PC-3 (cell line): ENCODE measurements around the gene CBX2. TPM values are rescaled to one million over a fixed set of nuclear protein-coding genes. Genes with fewer than 3 reads are reported as not detected.

ENCODE experiments used
- ATAC-seq: fragments of 200-7000 bp; cut with Tn5 transposase; 2 replicates; pipeline ENCODE4 v1.9.1; 2020; ENCODE audit warnings: mild to moderate bottlenecking, moderate library complexity
- BruUV-seq: library from RNA; stranded (reverse); fragments of 400-500 nt; replicated peaks from 2 replicates; lab custom pipeline; 2021; lab: Mats Ljungman, UMichigan
- CTCF ChIA-PET: fragments of 300-600 bp; sonication (Branson Sonifier 250); formaldehyde crosslinking; loops from one replicate; lab custom pipeline; 2022; ENCODE audit warnings: antibody characterized with exemption; lab: Charles Lee
- POLR2A ChIA-PET: fragments of 300-600 bp; sonication (Branson Sonifier 250); formaldehyde crosslinking; loops from one replicate; lab custom pipeline; 2022; ENCODE audit warnings: antibody characterized with exemption; ENCODE audit not compliant: unreplicated experiment; lab: Charles Lee
- DNase-seq: peaks from one replicate; pipeline ENCODE4 v3.0.0-alpha.2; 2015
- H2AFZ ChIP-seq: fragments of 300-600 bp; sonication (generic); 2 replicates; pipeline ENCODE4 v1.6.0; 2016; ENCODE audit warnings: antibody characterized with exemption, low read length
- H3F3A ChIP-seq: fragments of 300-600 bp; sonication (generic); one replicate; pipeline ENCODE4 v1.6.0; 2017; ENCODE audit warnings: antibody characterized with exemption, low read length, control low read depth, mild to moderate bottlenecking; ENCODE audit not compliant: unreplicated experiment
- H3K27ac ChIP-seq: fragments of 300-600 bp; sonication (generic); 2 replicates; pipeline ENCODE4 v1.5.1; 2016; ENCODE audit warnings: mild to moderate bottlenecking, low read length
- H3K27me3 ChIP-seq: fragments of 300-600 bp; sonication (generic); 2 replicates; pipeline ENCODE4 v1.6.1; 2016; ENCODE audit warnings: low read length, mixed read lengths
- H3K36me3 ChIP-seq: fragments of 300-600 bp; sonication (generic); 2 replicates; pipeline ENCODE4 v1.6.1; 2016; ENCODE audit warnings: low read depth, mixed run types, low read length, mixed read lengths
- H3K4me1 ChIP-seq: fragments of 300-600 bp; sonication (generic); 2 replicates; pipeline ENCODE4 v1.5.1; 2016; ENCODE audit warnings: low read length; ENCODE audit not compliant: insufficient read depth
- H3K4me2 ChIP-seq: fragments of 300-600 bp; sonication (generic); 2 replicates; pipeline ENCODE4 v1.6.0; 2016; ENCODE audit warnings: low read length
- H3K4me3 ChIP-seq: fragments of 300-600 bp; sonication (generic); 2 replicates; pipeline ENCODE4 v1.5.1; 2016; ENCODE audit warnings: mild to moderate bottlenecking, low read length, mixed read lengths
- H3K79me2 ChIP-seq: fragments of 300-600 bp; sonication (generic); 2 replicates; pipeline ENCODE4 v1.6.1; 2017; ENCODE audit warnings: low read length, mixed read lengths
- H3K9ac ChIP-seq: fragments of 300-600 bp; sonication (generic); 2 replicates; pipeline ENCODE4 v1.6.0; 2016; ENCODE audit warnings: mild to moderate bottlenecking, low read length
- H3K9me2 ChIP-seq: fragments of 300-600 bp; sonication (generic); replicated peaks from 2 replicates; pipeline ENCODE4 v1.6.1; 2016; ENCODE audit warnings: mixed run types, low read length, mixed read lengths
- H3K9me3 ChIP-seq: fragments of 300-600 bp; sonication (generic); 2 replicates; pipeline ENCODE4 v1.6.1; 2016; ENCODE audit warnings: low read length, mixed read lengths
- H4K20me1 ChIP-seq: fragments of 300-600 bp; sonication (generic); 2 replicates; pipeline ENCODE4 v1.6.1; 2016; ENCODE audit warnings: low read length, mixed read lengths
- CTCF ChIP-seq: fragments of 300-600 bp; sonication (generic); conservative IDR thresholded peaks from 2 replicates; pipeline ENCODE4 v1.5.1; 2017; ENCODE audit warnings: antibody characterized with exemption, low read depth, mild to moderate bottlenecking, low read length
- EZH2 ChIP-seq: fragments of 300-600 bp; sonication (generic); IDR thresholded peaks from one replicate; pipeline ENCODE4 v1.6.1; 2017; ENCODE audit warnings: antibody characterized with exemption, mild to moderate bottlenecking, low read length; ENCODE audit not compliant: unreplicated experiment
- EZH2phosphoT487 ChIP-seq: fragments of 300-600 bp; sonication (generic); IDR thresholded peaks from 2 replicates; pipeline ENCODE4 v1.6.1; 2018; ENCODE audit warnings: mild to moderate bottlenecking, antibody characterized with exemption, low read length, borderline replicate concordance
- intact Hi-C: fragments of 100-400 bp; cut with micrococcal nuclease; formaldehyde crosslinking; loops from 2 replicates; pipeline ENCODE4 v1.9.0; 2023
- total RNA-seq: library from RNA; depleted of rRNA; stranded (reverse); fragments of >200 nt; gene quantifications from 2 replicates; pipeline ENCODE4 v1.2.3, GENCODE V29; 2014

The CBX2 gene
- total RNA-seq, 1 experiment from 2014 or later: 39.2 TPM

GRCh38 chr17:79806446-79806760, 28.5 kb downstream of the CBX2 start:
- Histone ChIP-seq H3K4me2 (no peak overlapping the region), H3K4me3 (no peak overlapping the region), H3K79me2 (no peaks in the 10 kb centered on the region), H3K4me1 (peaks cover 9% of the 10 kb centered on the region), H3K27ac (no peak overlapping the region), H3K9ac (no peak overlapping the region), H2AFZ (no peak overlapping the region), H3K9me3 (no peaks in the 10 kb centered on the region), H3F3A (no peaks in the 10 kb centered on the region), H3K27me3 (peaks cover 90% of the 10 kb centered on the region), H3K9me2 (no peaks in the 10 kb centered on the region), H4K20me1 (no peaks in the 10 kb centered on the region), H3K36me3 (no peaks in the 10 kb centered on the region)
- DNase-seq (no peak), ATAC-seq (no peak)
- intact Hi-C loops: no loop called here
- CTCF ChIA-PET: no interaction called here
- POLR2A ChIA-PET: no interaction called here
- TF ChIP-seq EZH2phosphoT487 (no peak), EZH2 (no peak), CTCF (no peak)
- BruUV-seq: no TSS peak

GRCh38 chr17:79806863-79807720, 29.1 kb downstream of the CBX2 start:
- H3K4me1 ChIP-seq: peaks cover 13% of the 10 kb centered on the region
- H3K9ac ChIP-seq: no peak overlapping the region
- H3F3A ChIP-seq: no peaks in the 10 kb centered on the region
- intact Hi-C loops: no loop called here
- H3K79me2 ChIP-seq: no peaks in the 10 kb centered on the region
- TF ChIP-seq CTCF (no peak), EZH2phosphoT487 (no peak), EZH2 (no peak)
- ChIA-PET POLR2A (no interaction called here), CTCF (interaction anchor here (1.2 to 1.6 kb wide), 4 partner anchors 12 to 181 kb away, joined by 3 to 11 read pairs (median 4); partner anchors contain the start of gene CBX4)
- no peaks in the 10 kb centered on the region for H4K20me1 ChIP-seq
- BruUV-seq: no TSS peak
- H3K9me3 ChIP-seq: no peaks in the 10 kb centered on the region
- H3K36me3 ChIP-seq: no peaks in the 10 kb centered on the region
- H3K9me2 ChIP-seq: no peaks in the 10 kb centered on the region
- ATAC-seq: no peak
- H2AFZ ChIP-seq: no peak overlapping the region
- no peak overlapping the region for H3K4me3 ChIP-seq
- H3K27me3 ChIP-seq: peaks cover 87% of the 10 kb centered on the region
- no peak overlapping the region for H3K27ac ChIP-seq
- no peak overlapping the region for H3K4me2 ChIP-seq
- DNase-seq: no peak
